ENCODE data around the gene CAPRIN2. TPM values are rescaled to one million over a fixed set of nuclear protein-coding genes. Genes with fewer than 3 reads are reported as not detected.

Gene CAPRIN2
- polyA plus RNA-seq, 2 of the 4 experiments (the other 2 are of a cell fraction) = 24.2 to 26.2 TPM

DNA sequence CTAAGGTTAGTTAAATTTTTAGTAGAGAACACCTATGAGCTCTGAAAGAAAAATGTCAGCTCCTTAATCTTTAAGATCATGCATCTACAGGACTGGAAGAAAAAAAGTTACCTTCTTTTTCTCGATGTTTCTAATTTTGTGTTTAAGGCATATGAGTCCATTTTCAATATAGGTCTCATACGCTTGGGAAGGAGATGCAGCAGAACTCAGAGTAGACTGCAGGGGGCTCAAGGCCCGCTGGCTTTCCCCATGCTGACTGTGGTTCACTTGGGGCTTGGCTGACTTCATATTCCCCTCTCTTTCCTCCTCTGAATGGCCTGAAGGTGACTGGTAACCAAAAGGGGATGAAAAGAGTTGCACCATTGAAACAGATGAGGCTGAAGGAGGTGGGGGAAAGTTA lies 1.5 kb downstream of the CAPRIN2 start:
- ATAC-seq (peak; percentile 44 to 63; a peak in 4 of 6 replicates), FAIRE-seq (no peak), DNase-seq (ENCODE audit: low read depth in 1 of 2, low spot score in 1 of 2) (peak; percentile 40 to 60)
- CTCF ChIA-PET = interaction anchor here (0.8 to 3.9 kb wide), 14 partner anchors 10 to 361 kb away, joined by 3 to 25 read pairs (median 6); partner anchors contain the start of gene IPO8
- peak overlapping the region; percentile 80 for H3K4me2 ChIP-seq
- peaks cover 26% of the 10 kb centered on the region; the same call in 2 of the 3 replicates for H3K4me1 ChIP-seq
- POLR2A ChIA-PET = interaction anchor here (0.6 to 4.2 kb wide), 8 partner anchors 10 to 549 kb away, joined by 3 to 90 read pairs (median 4); partner anchors contain the start of gene IPO8
- H3K4me3 ChIP-seq = peak overlapping the region; percentile 75
- no peak for TF ChIP-seq NFE2L2 (conservative IDR thresholded peaks at IDR 0.05; ENCODE audit: low read length)
- no peak for TF ChIP-seq HOXB13 (CRISPR knock-in tag; IDR thresholded peaks at IDR 0.05; ENCODE audit: low read depth)
- TF ChIP-seq, protein P1, sequence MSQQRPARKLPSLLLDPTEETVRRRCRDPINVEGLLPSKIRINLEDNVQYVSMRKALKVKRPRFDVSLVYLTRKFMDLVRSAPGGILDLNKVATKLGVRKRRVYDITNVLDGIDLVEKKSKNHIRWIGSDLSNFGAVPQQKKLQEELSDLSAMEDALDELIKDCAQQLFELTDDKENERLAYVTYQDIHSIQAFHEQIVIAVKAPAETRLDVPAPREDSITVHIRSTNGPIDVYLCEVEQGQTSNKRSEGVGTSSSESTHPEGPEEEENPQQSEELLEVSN (IDR thresholded peaks at IDR 0.05; ENCODE audit: borderline replicate concordance, low read depth) = no peak
- peak; percentile 20; the same call in 1 of the 3 replicates for TF ChIP-seq CTCF (IDR thresholded peaks at IDR 0.05)
- no peak for TF ChIP-seq PHF8 (IDR thresholded peaks at IDR 0.05; ENCODE audit: borderline replicate concordance, low read depth)
- TF ChIP-seq RAD21 (conservative IDR thresholded peaks at IDR 0.05 in 1 of 2, IDR thresholded peaks at IDR 0.05 in 1 of 2) = peak in 1 of 2 experiments; percentile 34; a peak in 2 of 5 replicates
- WGBS (ENCODE audit: missing lambda C conversion rate) = 48% methylated on average over 3 of the region's 3 CpGs
- H3K27ac ChIP-seq = peak overlapping the region; percentile 89 to 98; a peak in 4 of 6 replicates
- no peaks in the 10 kb centered on the region for H3K9me3 ChIP-seq

DNA sequence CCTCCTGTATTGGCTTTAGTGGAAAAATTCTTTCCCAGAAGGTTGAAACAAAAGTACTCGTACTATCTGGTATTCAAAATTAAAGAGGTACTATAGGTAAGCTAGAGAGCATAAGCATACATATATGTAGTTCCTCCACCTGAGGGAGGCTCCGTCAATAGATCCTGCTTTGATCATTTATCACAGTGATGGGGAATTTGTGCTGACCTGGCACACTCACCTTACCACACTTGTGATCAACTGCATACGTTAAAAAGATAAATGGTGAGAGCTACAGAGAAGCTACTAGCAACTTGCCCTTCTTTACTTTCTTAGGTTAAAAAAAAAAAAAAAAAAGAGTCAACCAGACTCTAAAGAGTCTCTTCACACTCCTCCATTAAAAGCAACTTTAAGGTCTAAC lies 2.5 kb downstream of the CAPRIN2 start:
- POLR2A ChIA-PET = interaction anchor here (1.7 to 4.2 kb wide), 2 partner anchors 9 to 44 kb away, joined by 5 to 90 read pairs; no protein-coding TSS in a partner anchor
- H3K4me2 ChIP-seq = peak overlapping the region; percentile 80; the same call in 2 of the 3 replicates
- FAIRE-seq = no peak
- H3K4me1 ChIP-seq = peaks cover 24% of the 10 kb centered on the region; the same call in 2 of the 3 replicates
- no peaks in the 10 kb centered on the region for H3K9me3 ChIP-seq
- CTCF ChIA-PET = interaction anchor here (1.0 to 3.9 kb wide), 11 partner anchors 19 to 360 kb away, joined by 3 to 25 read pairs (median 6); partner anchors contain the start of gene IPO8
- TF ChIP-seq ZC3H11A (IDR thresholded peaks at IDR 0.05) (no peak), MAFK (IDR thresholded peaks at IDR 0.05; ENCODE audit: partially characterized antibody) (peak; percentile 55), ZSCAN20 (CRISPR knock-in tag; IDR thresholded peaks at IDR 0.05) (no peak), TFCP2L1 (CRISPR knock-in tag; IDR thresholded peaks at IDR 0.05) (no peak), FOSL2 (IDR thresholded peaks at IDR 0.05) (no peak), FOSL2 (CRISPR knock-in tag; IDR thresholded peaks at IDR 0.05) (no peak)
- DNase-seq (ENCODE audit: low read depth in 1 of 2, low spot score in 1 of 2) = no peak
- 88% methylated on average over 3 of the region's 3 CpGs for WGBS (ENCODE audit: missing lambda C conversion rate)
- no peak overlapping the region for H3K4me3 ChIP-seq
- ATAC-seq = no peak
- no peak overlapping the region for H3K27ac ChIP-seq

- 68% methylated on average over 2 of the region's 2 CpGs for WGBS (ENCODE audit: missing lambda C conversion rate)
- TF ChIP-seq TP53 (CRISPR knock-in tag; IDR thresholded peaks at IDR 0.05) (no peak), TFCP2L1 (CRISPR knock-in tag; IDR thresholded peaks at IDR 0.05) (no peak), RFX5 (IDR thresholded peaks at IDR 0.05) (no peak), MAZ (IDR thresholded peaks at IDR 0.05; ENCODE audit: borderline replicate concordance, low read depth, low read length) (no peak), PHF8 (IDR thresholded peaks at IDR 0.05; ENCODE audit: borderline replicate concordance, low read depth) (no peak), PBX3 (IDR thresholded peaks at IDR 0.05) (no peak), JUN (IDR thresholded peaks at IDR 0.05) (no peak), NFE2L2 (conservative IDR thresholded peaks at IDR 0.05; ENCODE audit: low read length) (no peak), HOXA7 (CRISPR knock-in tag; IDR thresholded peaks at IDR 0.05) (no peak), RAD21 (conservative IDR thresholded peaks at IDR 0.05 in 1 of 2, IDR thresholded peaks at IDR 0.05 in 1 of 2) (no peak), EP300 (IDR thresholded peaks at IDR 0.05) (no peak), KDM5A (IDR thresholded peaks at IDR 0.05) (no peak), CBX2 (IDR thresholded peaks at IDR 0.05; ENCODE audit: borderline replicate concordance, low read depth) (no peak), FOSL2 (IDR thresholded peaks at IDR 0.05) (no peak), FOSL2 (CRISPR knock-in tag; IDR thresholded peaks at IDR 0.05) (no peak), MYC (IDR thresholded peaks at IDR 0.05; ENCODE audit: borderline replicate concordance, low read length) (no peak), POLR2A (IDR thresholded peaks at IDR 0.05; ENCODE audit: low read length) (no peak)
- FAIRE-seq (no peak), ATAC-seq (no peak), DNase-seq (ENCODE audit: low read depth in 1 of 2, low spot score in 1 of 2) (no peak)
- no peaks in the 10 kb centered on the region for H3K9me3 ChIP-seq
- POLR2A ChIA-PET = no interaction called here
- H3K4me3 ChIP-seq = no peak overlapping the region
- no peak overlapping the region for H3K27ac ChIP-seq
- CTCF ChIA-PET = no interaction called here
- no peak overlapping the region for H3K4me2 ChIP-seq
- peaks cover 15% of the 10 kb centered on the region; the same call in 2 of the 3 replicates for H3K4me1 ChIP-seq
Observed at GRCh38 chr12:30748147-30748546, 6.6 kb downstream of the CAPRIN2 start.

All from A549 (cell line).